Measurements from ENCODE around the gene CCL21. TPM values are rescaled to one million over a fixed set of nuclear protein-coding genes. Genes with fewer than 3 reads are reported as not detected.

The CCL21 gene
- total RNA-seq, 1 donor from 2014 or later, result not detected

DNA sequence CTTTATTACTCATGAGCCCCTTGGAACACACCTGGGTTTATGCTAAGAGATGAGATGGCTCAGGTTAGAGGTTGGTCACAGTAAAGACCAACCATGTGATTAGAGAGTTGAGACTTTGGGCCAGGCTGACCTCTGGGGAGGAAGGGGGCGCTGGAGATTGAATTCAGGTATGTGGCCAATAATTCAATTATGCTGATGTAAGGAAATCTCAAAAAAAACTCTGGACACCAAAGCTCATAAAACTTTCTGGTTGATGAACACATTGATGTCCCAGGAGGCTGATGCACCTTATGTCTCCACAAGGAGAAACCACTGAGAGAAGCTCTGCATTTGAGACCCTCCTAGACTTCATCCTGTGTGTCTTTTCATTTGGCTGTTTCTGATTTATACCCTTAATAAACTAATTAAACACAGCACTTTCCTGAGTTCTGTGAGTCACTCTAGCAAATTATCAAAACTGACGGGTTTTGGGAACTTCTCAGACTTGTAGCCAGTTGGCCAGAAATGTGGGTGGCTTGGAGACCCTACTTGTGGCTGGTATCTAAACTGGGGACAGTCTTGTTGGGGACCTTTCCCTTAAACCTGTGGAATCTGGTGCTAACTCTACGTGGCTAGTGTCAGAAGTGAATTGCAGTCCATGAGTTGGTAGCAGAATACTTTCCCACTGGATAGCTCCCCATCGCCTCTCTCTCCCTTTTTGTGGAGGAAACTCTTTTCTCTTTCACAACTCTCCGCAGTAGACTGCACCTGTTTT, 40.0 kb downstream of the CCL21 start:
- no peak for DNase-seq (ENCODE audit: low spot score, unreplicated experiment)
- TF ChIP-seq, protein P1, sequence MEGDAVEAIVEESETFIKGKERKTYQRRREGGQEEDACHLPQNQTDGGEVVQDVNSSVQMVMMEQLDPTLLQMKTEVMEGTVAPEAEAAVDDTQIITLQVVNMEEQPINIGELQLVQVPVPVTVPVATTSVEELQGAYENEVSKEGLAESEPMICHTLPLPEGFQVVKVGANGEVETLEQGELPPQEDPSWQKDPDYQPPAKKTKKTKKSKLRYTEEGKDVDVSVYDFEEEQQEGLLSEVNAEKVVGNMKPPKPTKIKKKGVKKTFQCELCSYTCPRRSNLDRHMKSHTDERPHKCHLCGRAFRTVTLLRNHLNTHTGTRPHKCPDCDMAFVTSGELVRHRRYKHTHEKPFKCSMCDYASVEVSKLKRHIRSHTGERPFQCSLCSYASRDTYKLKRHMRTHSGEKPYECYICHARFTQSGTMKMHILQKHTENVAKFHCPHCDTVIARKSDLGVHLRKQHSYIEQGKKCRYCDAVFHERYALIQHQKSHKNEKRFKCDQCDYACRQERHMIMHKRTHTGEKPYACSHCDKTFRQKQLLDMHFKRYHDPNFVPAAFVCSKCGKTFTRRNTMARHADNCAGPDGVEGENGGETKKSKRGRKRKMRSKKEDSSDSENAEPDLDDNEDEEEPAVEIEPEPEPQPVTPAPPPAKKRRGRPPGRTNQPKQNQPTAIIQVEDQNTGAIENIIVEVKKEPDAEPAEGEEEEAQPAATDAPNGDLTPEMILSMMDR (IDR thresholded peaks at IDR 0.05; ENCODE audit: unreplicated experiment), result no peak
- Mint-ChIP-seq H3K4me1 (ENCODE audit: low read depth) (peaks cover 6% of the 10 kb centered on the region), H3K27ac (no peak overlapping the region), H3K27me3 (no peaks in the 10 kb centered on the region), H3K4me3 (ENCODE audit: low read depth) (no peak overlapping the region), H3K36me3 (ENCODE audit: insufficient read depth) (peaks cover 7% of the 10 kb centered on the region), H3K9me3 (ENCODE audit: low read depth) (peaks cover 2% of the 10 kb centered on the region)

DNA sequence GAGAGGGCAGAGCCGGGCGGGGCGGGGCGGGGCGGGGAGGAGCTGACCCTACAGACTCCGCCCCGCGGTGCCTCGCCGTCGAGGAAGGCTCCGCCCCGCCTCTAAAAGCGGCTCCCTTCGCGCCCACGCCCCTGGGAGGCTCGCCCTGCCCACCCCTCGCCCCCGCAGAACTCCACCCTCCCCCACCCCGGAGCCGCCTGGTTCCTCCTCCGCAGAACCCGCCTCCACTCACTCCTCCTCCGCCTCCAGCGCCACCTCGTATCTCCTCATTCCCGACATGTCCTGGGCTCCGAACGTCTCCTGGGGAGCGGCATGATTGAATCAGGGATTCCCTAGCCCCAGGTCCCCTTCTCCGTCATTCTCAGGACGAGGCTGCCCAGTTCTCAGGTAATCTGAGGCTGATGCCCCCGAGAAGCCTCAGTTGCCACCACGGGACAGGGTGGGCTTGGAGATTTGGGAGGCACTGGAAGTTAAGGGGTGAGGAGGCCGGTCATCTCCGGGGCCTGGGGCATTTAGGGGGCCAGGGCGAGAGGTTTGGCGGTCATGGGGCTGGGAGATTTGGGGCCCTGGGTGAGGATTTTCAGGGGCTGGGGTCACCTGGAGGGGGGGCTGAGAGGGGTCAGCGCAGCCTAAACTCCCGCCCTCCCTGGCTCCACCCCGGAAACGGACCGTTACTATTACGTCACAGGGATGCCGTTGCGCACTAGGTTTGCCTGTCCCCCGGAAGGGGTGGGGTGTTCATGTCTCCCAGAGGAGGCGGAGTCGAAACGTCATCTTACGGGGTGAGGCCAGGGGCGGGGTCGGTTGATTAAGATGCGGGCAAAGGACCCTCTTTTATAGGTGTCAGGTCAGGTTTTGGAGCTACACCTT, 44.3 kb downstream of the CCL21 start:
- H3K27me3 Mint-ChIP-seq, result no peaks in the 10 kb centered on the region
- H3K27ac Mint-ChIP-seq, result peak overlapping the region; percentile 97
- H3K4me1 Mint-ChIP-seq (ENCODE audit: low read depth), result peaks cover 4% of the 10 kb centered on the region
- DNase-seq (ENCODE audit: low spot score, unreplicated experiment), result peak; percentile 87
- TF ChIP-seq, protein P1 (IDR thresholded peaks at IDR 0.05; ENCODE audit: unreplicated experiment), result no peak
- peak overlapping the region; percentile 91 for H3K4me3 Mint-ChIP-seq (ENCODE audit: low read depth)
- peaks cover 7% of the 10 kb centered on the region for H3K36me3 Mint-ChIP-seq (ENCODE audit: insufficient read depth)
- peaks cover 2% of the 10 kb centered on the region for H3K9me3 Mint-ChIP-seq (ENCODE audit: low read depth)

DNA sequence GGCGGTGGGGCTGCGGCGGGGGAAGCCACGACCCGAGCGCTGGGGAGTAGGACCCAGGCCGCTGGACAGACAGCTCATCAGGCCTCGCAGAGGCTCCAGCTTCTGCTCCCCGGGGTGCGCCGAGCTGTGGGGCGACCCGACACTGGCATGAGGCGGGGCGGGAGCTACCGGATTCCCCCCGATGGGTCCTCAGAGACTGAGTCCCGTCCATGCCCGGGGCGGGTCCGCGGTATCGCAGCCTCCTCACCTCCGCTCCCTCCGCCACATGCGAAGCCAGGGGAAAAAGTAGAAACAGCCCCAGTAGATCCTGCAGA, 44.9 kb downstream of the CCL21 start:
- TF ChIP-seq, protein P1 (IDR thresholded peaks at IDR 0.05; ENCODE audit: unreplicated experiment), result no peak
- peaks cover 4% of the 10 kb centered on the region for H3K4me1 Mint-ChIP-seq (ENCODE audit: low read depth)
- H3K9me3 Mint-ChIP-seq (ENCODE audit: low read depth), result peaks cover 2% of the 10 kb centered on the region
- peak; percentile 18 for DNase-seq (ENCODE audit: low spot score, unreplicated experiment)
- H3K27me3 Mint-ChIP-seq, result no peaks in the 10 kb centered on the region
- H3K27ac Mint-ChIP-seq, result no peak overlapping the region
- peak overlapping the region; percentile 91 for H3K4me3 Mint-ChIP-seq (ENCODE audit: low read depth)
- H3K36me3 Mint-ChIP-seq (ENCODE audit: insufficient read depth), result peaks cover 7% of the 10 kb centered on the region

DNA sequence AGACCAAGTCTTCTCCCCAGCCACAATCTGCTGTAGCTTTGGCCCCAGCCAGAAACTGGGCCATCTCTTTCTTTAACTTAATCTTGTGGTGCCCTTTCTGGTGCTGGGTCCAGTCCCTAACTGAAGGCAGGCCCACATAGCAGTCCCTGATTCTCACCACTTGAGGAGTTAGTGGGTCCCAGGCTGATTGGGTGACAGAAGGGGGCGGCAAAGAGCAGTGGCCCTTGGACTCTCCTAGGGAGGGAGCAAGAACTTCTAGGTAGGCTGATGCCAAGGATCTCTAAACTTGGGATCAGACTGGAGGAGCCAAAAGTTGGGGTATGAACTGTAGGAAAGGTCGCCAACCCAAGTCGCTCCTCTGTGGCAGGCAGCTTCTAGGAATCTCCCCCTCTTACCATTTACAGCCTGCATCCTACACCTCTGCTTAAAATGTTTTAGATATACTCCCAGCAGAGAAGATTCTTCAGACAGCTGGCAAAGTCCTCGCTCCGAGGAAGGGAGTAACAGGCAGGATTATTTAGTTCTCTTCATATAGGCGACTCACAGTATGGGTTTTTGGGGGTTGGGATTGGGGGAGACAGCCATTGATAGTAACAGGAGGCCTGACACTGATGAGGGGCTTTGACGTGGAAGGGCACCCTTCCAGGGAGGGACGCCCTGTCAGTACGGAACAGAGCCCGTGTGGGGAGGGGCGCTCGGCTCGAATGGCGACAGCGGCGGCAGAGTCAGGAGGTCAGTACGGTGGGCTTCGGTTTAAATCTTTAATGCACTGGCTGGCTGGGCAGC, 45.5 kb downstream of the CCL21 start:
- Mint-ChIP-seq H3K27me3 (no peaks in the 10 kb centered on the region), H3K9me3 (ENCODE audit: low read depth) (peaks cover 2% of the 10 kb centered on the region), H3K4me3 (ENCODE audit: low read depth) (peak overlapping the region; percentile 91), H3K4me1 (ENCODE audit: low read depth) (peaks cover 4% of the 10 kb centered on the region), H3K27ac (peak overlapping the region; percentile 90), H3K36me3 (ENCODE audit: insufficient read depth) (peaks cover 4% of the 10 kb centered on the region)
- peak; percentile 60 for DNase-seq (ENCODE audit: low spot score, unreplicated experiment)
- TF ChIP-seq, protein P1 (IDR thresholded peaks at IDR 0.05; ENCODE audit: unreplicated experiment), result peak; percentile 78

DNA sequence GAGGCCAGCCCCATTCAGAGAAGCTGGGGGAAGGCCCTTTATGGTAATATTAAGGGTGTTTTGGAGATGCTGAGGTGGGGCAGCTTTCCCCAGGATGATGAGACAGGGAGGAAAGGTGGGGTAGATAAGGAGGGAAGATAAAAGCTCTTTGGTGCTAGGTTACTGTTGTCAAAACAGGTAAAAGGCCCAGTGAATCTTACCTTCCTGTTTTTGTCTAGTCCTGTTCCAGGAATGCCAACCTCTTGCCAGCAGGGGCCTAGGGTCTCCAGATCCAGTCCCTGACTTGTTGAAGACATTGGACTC, 46.7 kb downstream of the CCL21 start:
- H3K4me3 Mint-ChIP-seq (ENCODE audit: low read depth), result no peak overlapping the region
- peaks cover 4% of the 10 kb centered on the region for H3K4me1 Mint-ChIP-seq (ENCODE audit: low read depth)
- no peak overlapping the region for H3K27ac Mint-ChIP-seq
- TF ChIP-seq, protein P1 (IDR thresholded peaks at IDR 0.05; ENCODE audit: unreplicated experiment), result no peak
- no peak for DNase-seq (ENCODE audit: low spot score, unreplicated experiment)
- no peaks in the 10 kb centered on the region for H3K9me3 Mint-ChIP-seq (ENCODE audit: low read depth)
- H3K36me3 Mint-ChIP-seq (ENCODE audit: insufficient read depth), result no peaks in the 10 kb centered on the region
- no peaks in the 10 kb centered on the region for H3K27me3 Mint-ChIP-seq
